ENCODE measurements around the gene MT1HL1. TPM values are rescaled to one million over a fixed set of nuclear protein-coding genes. Genes with fewer than 3 reads are reported as not detected.

MT1HL1 gene
- total RNA-seq, 3 donors from 2014 or later (not counting 1 experiment from before 2014, with no cell fraction given), result not detected

- H3K9me3 Mint-ChIP-seq, result peaks cover 6 to 9% of the 10 kb centered on the region in 2 donors
- TF ChIP-seq CTCF (IDR thresholded peaks at IDR 0.05), result no peak
- no peak overlapping the region for H3K27ac ChIP-seq (ENCODE audit: low read length)
- no peak for ATAC-seq
- no peaks in the 10 kb centered on the region for H3K36me3 ChIP-seq (ENCODE audit: control insufficient read depth, insufficient read depth, low read length)
- H3K4me1 Mint-ChIP-seq, result no peaks in the 10 kb centered on the region
- H3K4me3 Mint-ChIP-seq, result no peak overlapping the region
- H3K4me3 ChIP-seq (ENCODE audit: low read length), result no peak overlapping the region
- no peaks in the 10 kb centered on the region for H3K27me3 ChIP-seq (ENCODE audit: control insufficient read depth, insufficient read depth, low read length)
- no peaks in the 10 kb centered on the region for H3K36me3 Mint-ChIP-seq
- no peaks in the 10 kb centered on the region for H3K9me3 ChIP-seq (ENCODE audit: control insufficient read depth, insufficient read depth, low read length)
- peaks cover 7 to 10% of the 10 kb centered on the region in 2 donors for H3K27me3 Mint-ChIP-seq (ENCODE audit: low read depth in 2 of 2)
- no peak overlapping the region for H3K27ac Mint-ChIP-seq
- no peak for DNase-seq
- no peaks in the 10 kb centered on the region for H3K4me1 ChIP-seq (ENCODE audit: control insufficient read depth, insufficient read depth, low read length)
- 100% methylated on average over 1 of the region's 2 CpGs for WGBS (ENCODE audit: insufficient coverage)
- intact Hi-C loops (cut with micrococcal nuclease), result no loop called here
Observed at GRCh38 chr1:236959112-236959511, 45.1 kb downstream of the MT1HL1 start.

- DNase-seq (no peak), ATAC-seq (no peak)
- H3K9me3 ChIP-seq (ENCODE audit: control insufficient read depth, insufficient read depth, low read length), result no peaks in the 10 kb centered on the region
- Mint-ChIP-seq H3K4me1 (no peaks in the 10 kb centered on the region), H3K36me3 (no peaks in the 10 kb centered on the region), H3K9me3 (peaks cover 6 to 9% of the 10 kb centered on the region in 2 donors), H3K27ac (no peak overlapping the region), H3K4me3 (no peak overlapping the region), H3K27me3 (ENCODE audit: low read depth in 2 of 2) (peaks cover 7 to 10% of the 10 kb centered on the region in 2 donors)
- H3K36me3 ChIP-seq (ENCODE audit: control insufficient read depth, insufficient read depth, low read length), result no peaks in the 10 kb centered on the region
- H3K27ac ChIP-seq (ENCODE audit: low read length), result no peak overlapping the region
- no peak overlapping the region for H3K4me3 ChIP-seq (ENCODE audit: low read length)
- TF ChIP-seq CTCF (IDR thresholded peaks at IDR 0.05), result no peak
- intact Hi-C loops (cut with micrococcal nuclease), result no loop called here
- no peaks in the 10 kb centered on the region for H3K4me1 ChIP-seq (ENCODE audit: control insufficient read depth, insufficient read depth, low read length)
- WGBS (ENCODE audit: insufficient coverage), result 71% methylated on average over 5 of the region's 5 CpGs
- no peaks in the 10 kb centered on the region for H3K27me3 ChIP-seq (ENCODE audit: control insufficient read depth, insufficient read depth, low read length)
Observed at GRCh38 chr1:236957235-236957634, 47.0 kb downstream of the MT1HL1 start.

Other genes with a start within 250 kb of the MT1HL1 start
- 10 to 100 TPM; 28.4 to 41.1 (median 38.4) TPM for gene MTR, start 209.1 kb downstream of the MT1HL1 start, total RNA-seq
- gene RYR2, start 37.7 kb upstream of the MT1HL1 start, total RNA-seq, result 1 to 10 TPM in 1 of 3 donors, under 1 TPM in 2; 0.13 to 1.2 (median 0.38) TPM